LNCaP clone FGC (cell line): ENCODE measurements around the gene LSMEM2.

Experiments
- DNase-seq: peaks from one replicate; pipeline ENCODE4 v3.0.0-alpha.2; 2011; ENCODE audit warnings: low read depth
- H3K4me3 ChIP-seq: 2 replicates; pipeline ENCODE4 v1.5.1; 2011; ENCODE audit warnings: mild to moderate bottlenecking, low read depth, low read length, control low read depth
- CTCF ChIP-seq: IDR thresholded peaks from 2 replicates; pipeline ENCODE4 v1.5.1; 2012; ENCODE audit warnings: mild to moderate bottlenecking; ENCODE audit not compliant: control insufficient read depth, insufficient read depth; ENCODE audit errors: extremely low read depth

LSMEM2 gene

GRCh38 chr3:50272911-50273688 lies 5.8 kb upstream of the LSMEM2 start:
- DNase-seq, result peak; percentile 33
- TF ChIP-seq CTCF, result peak; percentile 95
- H3K4me3 ChIP-seq, result peak overlapping the region; percentile 42

- TF ChIP-seq CTCF, result no peak
- DNase-seq, result no peak
- H3K4me3 ChIP-seq, result no peak overlapping the region
Measured at GRCh38 chr3:50273689-50274065, 5.2 kb upstream of the LSMEM2 start.

GRCh38 chr3:50274371-50275104 lies 4.3 kb upstream of the LSMEM2 start:
- no peak for DNase-seq
- TF ChIP-seq CTCF, result peak; percentile 70
- H3K4me3 ChIP-seq, result no peak overlapping the region

- no peak for DNase-seq
- no peak for TF ChIP-seq CTCF
- H3K4me3 ChIP-seq, result no peak overlapping the region
Measured at GRCh38 chr3:50275141-50275995, 3.5 kb upstream of the LSMEM2 start.

- no peak for DNase-seq
- TF ChIP-seq CTCF, result no peak
- H3K4me3 ChIP-seq, result no peak overlapping the region
Measured at GRCh38 chr3:50275996-50276761, 2.7 kb upstream of the LSMEM2 start.

- no peak for DNase-seq
- H3K4me3 ChIP-seq, result no peak overlapping the region
- no peak for TF ChIP-seq CTCF
Measured at GRCh38 chr3:50276762-50277101, 2.2 kb upstream of the LSMEM2 start.
